ENCODE results near the gene EXO1.
A peak's percentile ranks its signal among the peaks of the same experiment; 100 is the strongest.

DNA sequence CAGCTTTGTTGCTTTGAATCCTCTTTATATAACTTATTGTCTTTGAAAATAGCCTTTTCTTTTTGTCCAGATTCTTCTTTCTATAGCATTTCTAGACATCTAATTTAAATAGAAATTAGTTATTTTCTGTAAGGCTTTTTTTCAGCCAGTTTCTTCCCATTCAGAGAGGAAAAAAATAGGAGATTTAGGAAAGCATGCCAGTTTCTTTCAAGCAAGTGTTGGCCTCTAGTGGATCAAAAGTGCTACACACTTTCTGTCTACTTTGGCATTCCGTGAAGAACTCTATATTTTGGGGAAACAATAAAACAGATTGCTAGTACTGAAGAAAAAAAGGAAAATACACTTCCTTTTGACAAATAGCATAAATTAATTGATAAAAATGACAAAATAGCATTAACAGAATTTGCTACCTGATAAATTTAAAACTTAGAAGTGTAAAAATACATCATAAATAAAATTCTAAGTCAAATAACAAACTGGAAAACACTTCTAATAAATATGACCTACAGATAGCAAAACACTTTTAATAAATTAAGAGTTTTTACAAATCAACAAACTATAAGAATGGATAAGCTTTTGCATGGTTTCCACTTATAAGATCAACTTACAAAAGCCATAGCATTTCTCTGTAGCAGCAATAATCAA is 13.1 kb upstream of the EXO1 start:
- TF ChIP-seq, protein P1, sequence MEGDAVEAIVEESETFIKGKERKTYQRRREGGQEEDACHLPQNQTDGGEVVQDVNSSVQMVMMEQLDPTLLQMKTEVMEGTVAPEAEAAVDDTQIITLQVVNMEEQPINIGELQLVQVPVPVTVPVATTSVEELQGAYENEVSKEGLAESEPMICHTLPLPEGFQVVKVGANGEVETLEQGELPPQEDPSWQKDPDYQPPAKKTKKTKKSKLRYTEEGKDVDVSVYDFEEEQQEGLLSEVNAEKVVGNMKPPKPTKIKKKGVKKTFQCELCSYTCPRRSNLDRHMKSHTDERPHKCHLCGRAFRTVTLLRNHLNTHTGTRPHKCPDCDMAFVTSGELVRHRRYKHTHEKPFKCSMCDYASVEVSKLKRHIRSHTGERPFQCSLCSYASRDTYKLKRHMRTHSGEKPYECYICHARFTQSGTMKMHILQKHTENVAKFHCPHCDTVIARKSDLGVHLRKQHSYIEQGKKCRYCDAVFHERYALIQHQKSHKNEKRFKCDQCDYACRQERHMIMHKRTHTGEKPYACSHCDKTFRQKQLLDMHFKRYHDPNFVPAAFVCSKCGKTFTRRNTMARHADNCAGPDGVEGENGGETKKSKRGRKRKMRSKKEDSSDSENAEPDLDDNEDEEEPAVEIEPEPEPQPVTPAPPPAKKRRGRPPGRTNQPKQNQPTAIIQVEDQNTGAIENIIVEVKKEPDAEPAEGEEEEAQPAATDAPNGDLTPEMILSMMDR (IDR thresholded peaks at IDR 0.05): peak; percentile 62 to 76 (median 70)
- no peak for TF ChIP-seq POLR2A (IDR thresholded peaks at IDR 0.05)

Measured in right lobe of liver (tissue), 4 donors.